ENCODE results near the gene GADL1.

Gene GADL1

DNA sequence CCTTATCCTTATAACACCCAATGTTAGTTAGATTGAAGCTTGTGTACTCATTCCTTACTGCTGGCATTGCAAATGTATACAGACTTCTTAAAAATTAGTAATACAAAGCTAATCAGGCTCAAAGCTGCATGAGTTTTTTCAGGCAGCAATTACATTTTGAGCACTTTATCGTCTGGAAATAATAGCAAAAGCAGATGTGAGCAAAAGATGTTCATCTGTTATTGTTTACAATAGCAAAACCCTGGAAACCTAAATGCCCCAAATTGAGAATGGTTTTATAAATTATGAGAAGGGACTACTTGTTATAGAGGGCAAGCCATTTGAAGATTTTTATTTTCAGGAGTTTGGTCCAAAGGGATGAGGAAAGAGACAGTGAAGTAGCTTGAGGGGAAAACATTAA, 126.4 kb downstream of the GADL1 start:
- DNase-seq (no peak), ATAC-seq (no peak)
- no peaks in the 10 kb centered on the region for H3K36me3 Mint-ChIP-seq (ENCODE audit: low read depth)
- H3K4me1 Mint-ChIP-seq, result no peaks in the 10 kb centered on the region
- no peak overlapping the region for H3K4me3 Mint-ChIP-seq
- no peaks in the 10 kb centered on the region for H3K27me3 Mint-ChIP-seq
- no peaks in the 10 kb centered on the region for H3K9me3 Mint-ChIP-seq
- H3K27ac Mint-ChIP-seq, result no peak overlapping the region

DNA sequence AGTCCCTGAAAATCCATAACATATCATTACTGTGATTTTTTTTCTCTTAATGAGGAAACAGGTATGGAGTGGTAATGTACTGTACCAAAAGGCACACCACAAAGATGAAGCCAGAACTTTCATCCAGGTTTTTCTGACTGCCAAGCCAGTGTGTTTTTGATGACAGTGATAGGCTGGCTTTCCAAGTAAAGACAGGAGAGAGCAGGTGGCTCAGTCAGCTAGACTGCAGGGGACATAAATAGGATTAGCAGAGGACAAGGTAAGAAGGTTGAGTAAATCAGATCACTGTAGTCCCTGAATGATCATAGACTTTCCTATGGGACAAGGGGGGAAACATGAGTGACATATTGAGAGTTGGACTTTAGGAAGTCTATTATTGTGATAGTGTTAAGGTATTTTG, 127.9 kb downstream of the GADL1 start:
- no peaks in the 10 kb centered on the region for H3K4me1 Mint-ChIP-seq
- H3K27me3 Mint-ChIP-seq, result no peaks in the 10 kb centered on the region
- H3K36me3 Mint-ChIP-seq (ENCODE audit: low read depth), result no peaks in the 10 kb centered on the region
- DNase-seq, result no peak
- H3K4me3 Mint-ChIP-seq, result no peak overlapping the region
- H3K9me3 Mint-ChIP-seq, result no peaks in the 10 kb centered on the region
- H3K27ac Mint-ChIP-seq, result no peak overlapping the region
- no peak for ATAC-seq

DNA sequence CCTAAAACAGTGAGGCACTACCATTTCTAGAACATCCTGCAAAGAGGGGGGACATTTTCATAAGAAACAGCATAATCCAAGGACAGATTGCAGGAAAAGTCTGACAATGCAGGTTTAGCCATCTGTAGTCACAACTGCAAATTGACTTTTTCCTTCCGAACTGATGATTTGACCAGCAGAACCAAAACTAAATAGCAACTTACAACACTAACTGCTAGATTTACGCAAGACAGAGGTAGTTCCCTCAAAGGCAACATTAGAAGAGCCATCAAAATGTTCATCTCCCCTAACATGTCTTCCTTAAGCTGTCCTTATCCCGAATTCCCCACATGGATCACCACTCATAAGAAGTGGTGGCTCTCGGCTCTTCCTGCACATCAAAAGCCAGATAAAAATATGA, 129.6 kb downstream of the GADL1 start:
- Mint-ChIP-seq H3K27ac (no peak overlapping the region), H3K4me1 (no peaks in the 10 kb centered on the region), H3K27me3 (no peaks in the 10 kb centered on the region), H3K4me3 (no peak overlapping the region), H3K9me3 (no peaks in the 10 kb centered on the region), H3K36me3 (ENCODE audit: low read depth) (no peaks in the 10 kb centered on the region)
- no peak for DNase-seq
- no peak for ATAC-seq

DNA sequence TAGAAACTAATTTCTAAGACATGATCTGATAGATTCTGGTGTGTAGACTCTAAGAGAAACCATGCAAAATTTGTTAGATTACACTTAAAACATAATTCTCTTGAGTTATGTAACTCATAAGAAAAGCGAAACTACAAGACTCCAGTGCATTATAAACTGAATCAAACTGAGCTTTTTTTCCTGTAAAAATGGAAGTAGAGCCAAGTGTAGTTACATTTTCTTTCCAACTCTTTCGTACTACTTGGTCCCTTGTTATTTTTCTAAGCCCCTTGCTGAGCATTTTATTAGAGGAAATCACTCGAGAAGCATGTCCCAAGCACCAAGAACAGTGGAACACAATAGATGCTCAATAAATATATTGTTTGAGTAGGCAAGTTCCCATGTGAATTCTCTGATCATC, 130.2 kb downstream of the GADL1 start:
- ATAC-seq (no peak), DNase-seq (no peak)
- Mint-ChIP-seq H3K4me1 (no peaks in the 10 kb centered on the region), H3K27me3 (no peaks in the 10 kb centered on the region), H3K4me3 (no peak overlapping the region), H3K36me3 (ENCODE audit: low read depth) (no peaks in the 10 kb centered on the region), H3K27ac (no peak overlapping the region), H3K9me3 (no peaks in the 10 kb centered on the region)

DNA sequence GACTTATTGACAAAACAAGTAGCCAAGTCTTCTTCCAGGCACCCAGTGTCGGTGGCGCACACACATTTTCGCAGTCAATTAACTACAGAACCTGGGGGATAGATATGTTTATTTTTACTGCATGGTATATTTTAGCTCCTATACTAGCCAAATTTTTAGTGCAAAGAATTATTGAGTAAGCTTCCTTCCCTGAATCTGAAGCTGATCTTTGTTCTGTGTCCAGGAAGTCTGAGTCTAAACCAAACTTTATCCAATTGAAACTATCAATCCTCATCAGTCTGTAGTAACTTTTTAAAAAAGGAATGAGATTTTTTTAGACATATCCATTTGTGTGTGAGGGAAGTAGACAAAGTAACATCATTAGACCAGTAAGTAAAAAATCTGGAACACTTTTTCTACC, 133.1 kb downstream of the GADL1 start:
- H3K9me3 Mint-ChIP-seq, result no peaks in the 10 kb centered on the region
- DNase-seq, result no peak
- no peak overlapping the region for H3K4me3 Mint-ChIP-seq
- ATAC-seq, result no peak
- H3K27ac Mint-ChIP-seq, result no peak overlapping the region
- H3K36me3 Mint-ChIP-seq (ENCODE audit: low read depth), result no peaks in the 10 kb centered on the region
- H3K4me1 Mint-ChIP-seq, result no peaks in the 10 kb centered on the region
- no peaks in the 10 kb centered on the region for H3K27me3 Mint-ChIP-seq

DNA sequence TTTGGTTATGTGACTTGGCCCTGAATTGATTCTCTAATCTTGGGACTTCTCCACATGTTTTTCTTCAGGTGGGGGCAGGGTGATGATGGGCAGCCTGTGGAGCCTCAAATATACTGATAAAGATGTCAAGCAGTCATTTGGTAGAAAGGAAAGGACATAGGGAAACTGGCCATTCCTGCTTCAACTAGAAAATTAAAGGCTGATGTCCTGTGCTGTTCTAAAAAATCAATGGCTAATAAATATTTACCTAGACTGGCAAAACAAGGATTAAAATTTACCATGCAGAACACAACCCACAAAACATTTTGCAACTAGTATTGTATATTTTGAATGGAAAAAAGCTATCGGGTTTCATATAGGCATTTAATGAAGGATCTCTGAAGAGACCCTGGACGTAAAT, 133.7 kb downstream of the GADL1 start:
- H3K4me1 Mint-ChIP-seq, result no peaks in the 10 kb centered on the region
- ATAC-seq (no peak), DNase-seq (no peak)
- no peaks in the 10 kb centered on the region for H3K36me3 Mint-ChIP-seq (ENCODE audit: low read depth)
- no peak overlapping the region for H3K27ac Mint-ChIP-seq
- no peaks in the 10 kb centered on the region for H3K9me3 Mint-ChIP-seq
- no peak overlapping the region for H3K4me3 Mint-ChIP-seq
- no peaks in the 10 kb centered on the region for H3K27me3 Mint-ChIP-seq

DNA sequence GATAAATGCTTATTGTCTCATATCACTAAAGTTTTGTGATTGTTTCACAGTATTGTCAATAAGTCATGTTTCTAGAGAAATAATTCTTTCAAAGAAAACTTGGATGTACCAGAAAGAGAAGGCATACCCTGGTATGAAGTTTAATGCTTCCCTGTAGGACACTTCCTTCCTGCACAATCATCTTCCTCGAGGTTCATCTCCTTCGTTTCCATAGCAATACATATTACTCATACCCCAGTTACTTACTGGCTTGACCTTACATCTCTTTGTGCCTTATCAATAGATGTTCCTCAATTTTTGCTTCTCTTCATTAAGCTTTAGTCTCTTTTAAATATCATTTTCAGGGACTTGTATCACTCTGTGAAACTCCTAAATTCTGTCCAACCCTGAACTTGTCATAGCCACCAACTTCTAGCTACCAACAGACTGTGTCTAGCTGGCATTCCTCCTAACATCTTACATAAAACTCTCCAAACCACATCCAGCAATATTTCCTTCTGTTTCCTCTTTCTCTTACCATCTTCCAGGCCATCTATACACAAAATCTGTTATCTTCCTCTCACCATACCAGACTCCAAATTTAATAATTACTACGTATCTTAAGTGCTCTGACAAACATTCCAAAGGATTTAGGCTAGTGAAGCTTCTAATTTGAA, 134.3 kb downstream of the GADL1 start:
- no peak for DNase-seq
- H3K27me3 Mint-ChIP-seq, result no peaks in the 10 kb centered on the region
- H3K36me3 Mint-ChIP-seq (ENCODE audit: low read depth), result no peaks in the 10 kb centered on the region
- H3K27ac Mint-ChIP-seq, result no peak overlapping the region
- ATAC-seq, result no peak
- no peak overlapping the region for H3K4me3 Mint-ChIP-seq
- H3K4me1 Mint-ChIP-seq, result no peaks in the 10 kb centered on the region
- no peaks in the 10 kb centered on the region for H3K9me3 Mint-ChIP-seq

DNA sequence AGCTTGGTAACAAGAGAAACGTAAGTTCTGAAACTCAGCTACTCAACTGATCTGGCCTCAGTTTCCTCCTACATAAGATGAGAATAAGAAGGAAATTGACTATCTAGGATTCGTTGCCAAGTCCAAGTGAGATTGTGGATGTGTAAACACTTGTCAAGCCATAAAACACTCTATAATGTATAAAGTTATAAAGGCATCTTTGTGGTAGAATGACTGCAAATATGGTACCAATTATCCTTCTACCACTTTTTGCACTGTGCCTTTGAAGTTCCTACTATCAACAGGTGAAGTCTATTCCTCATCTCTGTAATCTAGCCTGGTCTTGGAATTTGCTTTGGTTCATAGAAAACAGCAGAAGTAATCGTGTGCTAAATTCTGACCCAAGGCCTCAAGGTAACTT, 138.2 kb downstream of the GADL1 start:
- Mint-ChIP-seq H3K27ac (no peak overlapping the region), H3K27me3 (no peaks in the 10 kb centered on the region), H3K4me1 (peaks cover 14% of the 10 kb centered on the region), H3K4me3 (no peak overlapping the region), H3K36me3 (ENCODE audit: low read depth) (no peaks in the 10 kb centered on the region), H3K9me3 (no peaks in the 10 kb centered on the region)
- ATAC-seq, result no peak
- no peak for DNase-seq

DNA sequence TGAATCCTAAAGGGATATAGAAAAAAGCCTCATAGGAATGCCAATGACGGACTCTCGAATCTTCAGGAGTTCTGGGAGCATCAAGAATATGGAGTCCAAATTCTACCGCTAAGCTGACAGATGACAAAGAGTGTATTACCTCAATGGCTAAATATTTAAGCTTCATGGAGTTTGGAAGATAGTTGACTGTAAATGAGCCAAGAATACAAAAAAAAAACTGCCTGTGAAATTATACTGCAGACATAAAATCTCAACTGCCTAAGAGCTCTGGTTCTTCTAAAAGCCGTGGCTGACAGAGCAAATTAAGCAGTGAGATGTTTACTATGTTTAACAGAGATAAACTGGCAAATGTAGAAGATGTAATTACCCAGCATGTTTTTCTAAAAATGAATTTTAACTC, 140.0 kb downstream of the GADL1 start:
- no peak for ATAC-seq
- DNase-seq, result no peak

DNA sequence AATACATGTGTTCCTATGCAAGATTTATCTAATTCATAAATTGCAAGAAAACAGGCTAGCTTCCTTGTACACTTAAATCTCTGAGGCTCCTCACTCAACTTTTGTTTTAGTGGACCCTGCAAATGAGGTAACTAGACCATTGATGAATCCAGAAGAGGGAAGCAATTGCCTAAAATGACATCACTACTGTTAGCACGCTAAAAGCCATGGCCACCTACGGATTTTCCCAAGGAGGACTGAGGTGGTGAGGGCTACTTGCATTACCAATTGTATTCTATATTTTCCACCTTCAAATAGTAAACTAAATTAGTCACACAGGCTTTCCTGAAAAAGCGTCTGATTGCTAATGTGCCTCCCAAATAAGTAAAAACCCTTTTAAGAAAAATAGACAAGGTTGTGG, 140.7 kb downstream of the GADL1 start:
- Mint-ChIP-seq H3K4me1 (peaks cover 39% of the 10 kb centered on the region), H3K9me3 (no peaks in the 10 kb centered on the region)
- ATAC-seq, result no peak

More for the DNA sequence above, 140.0 kb downstream of the GADL1 start:
- Mint-ChIP-seq H3K27ac (no peak overlapping the region), H3K27me3 (no peaks in the 10 kb centered on the region), H3K9me3 (no peaks in the 10 kb centered on the region), H3K4me3 (no peak overlapping the region), H3K4me1 (peaks cover 32% of the 10 kb centered on the region), H3K36me3 (ENCODE audit: low read depth) (no peaks in the 10 kb centered on the region)

DNA sequence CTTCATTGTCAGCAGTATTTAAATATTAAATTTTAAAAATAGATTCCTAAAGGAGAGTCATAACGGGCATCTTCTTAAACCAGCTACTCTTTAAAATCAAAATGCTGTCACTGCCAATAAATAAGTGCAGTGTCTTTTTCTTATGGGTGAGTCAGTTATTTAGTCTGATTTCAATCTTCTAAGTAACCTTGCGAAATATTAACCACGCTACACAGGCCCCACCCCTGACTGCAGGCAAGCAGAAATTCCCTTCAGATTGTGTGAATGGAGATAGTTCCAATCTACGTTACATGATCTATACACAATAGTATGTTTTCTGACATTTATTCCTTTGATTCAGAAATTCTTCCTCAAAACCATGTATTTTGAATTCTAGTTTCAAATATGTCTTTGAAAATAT, 141.5 kb downstream of the GADL1 start:
- Mint-ChIP-seq H3K4me1 (peaks cover 43% of the 10 kb centered on the region), H3K27me3 (no peaks in the 10 kb centered on the region), H3K36me3 (ENCODE audit: low read depth) (no peaks in the 10 kb centered on the region), H3K9me3 (no peaks in the 10 kb centered on the region), H3K4me3 (no peak overlapping the region), H3K27ac (no peak overlapping the region)
- no peak for DNase-seq
- ATAC-seq, result no peak

More for the DNA sequence above, 140.7 kb downstream of the GADL1 start:
- Mint-ChIP-seq H3K36me3 (ENCODE audit: low read depth) (no peaks in the 10 kb centered on the region), H3K4me3 (no peak overlapping the region), H3K27me3 (no peaks in the 10 kb centered on the region), H3K27ac (no peak overlapping the region)
- no peak for DNase-seq

DNA sequence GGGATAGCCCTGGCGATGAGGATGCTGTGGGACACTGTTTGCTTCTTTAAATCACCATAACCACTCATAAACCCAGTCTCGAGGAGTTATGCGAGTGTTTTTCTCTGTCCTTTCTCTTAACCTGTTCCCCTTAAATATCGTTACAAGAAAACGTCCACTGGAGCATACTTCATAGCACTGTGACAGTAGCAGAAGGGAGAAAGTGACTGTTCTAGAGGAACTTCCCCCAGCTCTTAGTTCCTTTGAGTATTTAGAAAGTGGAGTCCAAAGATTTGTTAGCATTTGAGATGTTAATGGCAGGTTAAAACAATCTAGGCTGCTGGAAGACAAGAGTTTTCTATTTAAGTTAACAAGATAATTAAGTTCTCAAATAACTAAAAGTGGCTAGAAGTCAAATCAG, 142.0 kb downstream of the GADL1 start:
- no peak overlapping the region for H3K4me3 Mint-ChIP-seq
- H3K9me3 Mint-ChIP-seq, result no peaks in the 10 kb centered on the region
- ATAC-seq (no peak), DNase-seq (no peak)
- H3K27ac Mint-ChIP-seq, result no peak overlapping the region
- H3K4me1 Mint-ChIP-seq, result peaks cover 47% of the 10 kb centered on the region
- no peaks in the 10 kb centered on the region for H3K27me3 Mint-ChIP-seq
- H3K36me3 Mint-ChIP-seq (ENCODE audit: low read depth), result no peaks in the 10 kb centered on the region

DNA sequence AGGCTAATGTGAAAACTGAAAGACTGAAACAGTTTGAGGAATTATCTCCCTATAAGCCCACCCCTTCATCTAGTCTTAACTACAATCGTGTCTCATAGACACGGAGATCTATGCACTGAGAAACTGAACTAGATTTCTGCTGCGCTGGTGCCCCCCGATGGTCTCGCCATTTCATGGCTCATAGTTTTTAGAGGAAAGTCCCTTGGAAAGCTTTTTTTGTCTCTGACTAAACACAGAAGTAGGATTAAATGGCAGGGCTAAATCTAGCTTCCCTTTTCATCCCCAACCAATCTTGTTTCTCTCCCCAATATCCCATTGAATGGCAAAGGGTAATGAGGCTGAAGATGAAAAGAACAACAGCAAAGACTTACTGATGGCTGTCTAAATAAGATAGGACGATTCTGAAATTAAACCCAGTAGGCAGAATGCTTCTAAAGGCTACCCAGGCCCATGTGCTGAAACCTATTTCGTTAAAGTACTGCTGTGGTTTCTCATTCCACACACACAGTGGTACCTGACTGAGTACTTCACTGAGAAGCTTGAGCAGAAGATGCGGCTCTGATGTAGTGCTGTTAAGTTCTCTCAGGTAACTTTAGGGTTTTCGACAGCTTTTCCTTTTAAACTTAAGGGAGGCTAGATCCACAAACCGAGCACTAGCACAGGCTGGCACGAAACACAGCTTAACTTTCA, 142.7 kb downstream of the GADL1 start:
- Mint-ChIP-seq H3K27ac (no peak overlapping the region), H3K4me3 (no peak overlapping the region), H3K9me3 (no peaks in the 10 kb centered on the region), H3K27me3 (no peaks in the 10 kb centered on the region), H3K36me3 (ENCODE audit: low read depth) (no peaks in the 10 kb centered on the region), H3K4me1 (peaks cover 47% of the 10 kb centered on the region)
- DNase-seq (peak; percentile 71), ATAC-seq (peak; percentile 38)

DNA sequence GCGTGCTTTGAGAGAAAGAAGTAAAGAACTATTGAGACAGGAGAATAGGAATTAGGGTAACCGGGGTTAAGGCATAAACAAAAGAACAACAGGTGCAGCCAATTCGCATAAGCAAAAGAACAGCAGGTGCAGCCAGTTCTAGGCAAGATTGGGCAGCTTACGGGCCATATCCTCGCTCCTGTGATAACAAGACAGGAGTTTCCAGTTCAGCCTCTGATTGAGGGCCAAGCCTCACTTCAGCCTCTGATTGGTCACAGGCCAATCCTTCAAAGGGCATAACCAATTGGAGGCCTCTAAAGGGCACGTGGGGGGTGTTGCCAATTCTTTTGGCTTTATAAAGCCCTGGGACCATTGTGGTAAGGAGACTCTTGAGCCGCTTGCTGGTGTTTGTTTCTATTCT, 143.5 kb downstream of the GADL1 start:
- no peaks in the 10 kb centered on the region for H3K9me3 Mint-ChIP-seq
- DNase-seq, result no peak
- H3K36me3 Mint-ChIP-seq (ENCODE audit: low read depth), result no peaks in the 10 kb centered on the region
- H3K4me3 Mint-ChIP-seq, result no peak overlapping the region
- H3K4me1 Mint-ChIP-seq, result peaks cover 47% of the 10 kb centered on the region
- H3K27me3 Mint-ChIP-seq, result no peaks in the 10 kb centered on the region
- H3K27ac Mint-ChIP-seq, result no peak overlapping the region
- no peak for ATAC-seq

DNA sequence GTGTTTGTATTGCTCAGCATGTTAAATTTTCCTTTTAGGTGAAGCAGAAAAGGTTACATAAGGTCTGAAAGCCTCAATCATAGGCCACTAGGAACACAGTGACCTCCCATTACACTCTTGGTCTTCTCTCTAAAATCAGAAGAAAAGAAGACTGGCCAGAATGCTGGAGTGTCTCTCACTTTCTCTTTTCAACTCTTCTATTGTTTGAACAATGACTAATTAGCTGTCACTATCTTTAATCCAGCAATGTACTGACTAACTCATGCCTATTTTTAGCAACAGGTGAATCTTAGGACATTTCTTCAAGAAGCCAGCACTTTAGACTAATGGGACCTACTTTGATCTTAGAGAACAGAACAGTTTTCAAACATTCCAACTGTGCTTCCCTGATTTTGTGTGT, 145.2 kb downstream of the GADL1 start:
- ATAC-seq (peak; percentile 83), DNase-seq (no peak)
- H3K36me3 Mint-ChIP-seq (ENCODE audit: low read depth), result no peaks in the 10 kb centered on the region
- no peaks in the 10 kb centered on the region for H3K9me3 Mint-ChIP-seq
- H3K27me3 Mint-ChIP-seq, result no peaks in the 10 kb centered on the region
- peak overlapping the region; percentile 78 for H3K27ac Mint-ChIP-seq
- peaks cover 47% of the 10 kb centered on the region for H3K4me1 Mint-ChIP-seq
- peak overlapping the region; percentile 25 for H3K4me3 Mint-ChIP-seq

Data from activated naive CD8-positive, alpha-beta T cell treated with anti-CD3 and anti-CD28 coated beads, Interleukin-2, amount 50 U/mL, for 24 hours (primary cell).